Caco-2 (cell line): ENCODE results near the gene GPAM. TPM values are rescaled to one million over a fixed set of nuclear protein-coding genes. Genes with fewer than 3 reads are reported as not detected.
A peak's percentile ranks its signal among the peaks of the same experiment; 100 is the strongest.

Source experiments
- BruUV-seq: library from RNA; stranded (reverse); fragments of 400-500 nt; replicated peaks from 2 replicates; lab custom pipeline; 2021; lab: Mats Ljungman, UMichigan
- CTCF ChIA-PET: fragments of 300-600 bp; sonication (Branson Sonifier 250); formaldehyde crosslinking; loops from one replicate; lab custom pipeline; 2022; ENCODE audit warnings: antibody characterized with exemption; lab: Charles Lee
- POLR2A ChIA-PET: fragments of 300-600 bp; sonication (Branson Sonifier 250); formaldehyde crosslinking; loops from one replicate; lab custom pipeline; 2022; ENCODE audit warnings: antibody characterized with exemption; lab: Charles Lee
- DNase-seq, 2 experiments: peaks; one replicate each; pipeline versions ENCODE4 v3.0.0 to v3.0.0-alpha.2; 2020 to 2022
- H3K27me3 ChIP-seq: replicated peaks from 2 replicates; pipeline ENCODE4 v1.6.0; 2011; ENCODE audit warnings: low read length; ENCODE audit not compliant: control insufficient read depth, insufficient read depth
- H3K36me3 ChIP-seq: 2 replicates; pipeline ENCODE4 v1.5.1; 2011; ENCODE audit warnings: low read length; ENCODE audit not compliant: control insufficient read depth, insufficient read depth
- H3K4me1 ChIP-seq: fragments of 250-450 bp; sonication (Bioruptor Pico); 2 replicates; pipeline ENCODE4 v1.5.1; 2020; ENCODE audit warnings: mild to moderate bottlenecking
- H3K4me3 ChIP-seq: 2 replicates; pipeline ENCODE4 v1.5.1; 2011; ENCODE audit warnings: low read depth, mild to moderate bottlenecking, control low read depth, low read length
- H3K9me3 ChIP-seq: fragments of 250-450 bp; sonication (Bioruptor Pico); 2 replicates; pipeline ENCODE4 v1.5.1; 2020; ENCODE audit warnings: mild to moderate bottlenecking, moderate library complexity
- H3K27ac Mint-ChIP-seq: one replicate; pipeline ENCODE4 v1.8.0; 2022; ENCODE audit warnings: mixed read lengths; ENCODE audit not compliant: unreplicated experiment
- H3K27me3 Mint-ChIP-seq: one replicate; pipeline ENCODE4 v1.8.0; 2022; ENCODE audit warnings: mixed read lengths; ENCODE audit not compliant: insufficient read depth, unreplicated experiment
- H3K36me3 Mint-ChIP-seq: one replicate; pipeline ENCODE4 v1.8.0; 2022; ENCODE audit warnings: mild to moderate bottlenecking, mixed read lengths; ENCODE audit not compliant: insufficient read depth, unreplicated experiment
- H3K4me1 Mint-ChIP-seq: one replicate; pipeline ENCODE4 v1.8.0; 2022; ENCODE audit warnings: low read depth, mixed read lengths; ENCODE audit not compliant: unreplicated experiment
- H3K4me3 Mint-ChIP-seq: one replicate; pipeline ENCODE4 v1.8.0; 2022; ENCODE audit warnings: mild to moderate bottlenecking, moderate library complexity, mixed read lengths; ENCODE audit not compliant: unreplicated experiment
- H3K9me3 Mint-ChIP-seq: one replicate; pipeline ENCODE4 v1.8.0; 2022; ENCODE audit warnings: mixed read lengths; ENCODE audit not compliant: unreplicated experiment
- intact Hi-C: fragments of 100-400 bp; cut with micrococcal nuclease; formaldehyde crosslinking; loops from one replicate; pipeline ENCODE4 v1.10.0; 2022; ENCODE audit not compliant: unreplicated experiment
- total RNA-seq: library from RNA; stranded (reverse); gene quantifications from 2 replicates; pipeline ENCODE4 v1.2.3, GENCODE V29; 2022
- TF ChIP-seq, protein P1 (sequence below), 2 experiments: fragments of 200-600 bp in 1 of 2; IDR thresholded peaks; 1 replicate in 1 of 2; 2 replicates in 1 of 2; pipeline versions ENCODE4 v1.5.1 to v1.8.0; 2011 to 2022; ENCODE audit warnings: antibody characterized with exemption in 1 of 2, control low read depth in 1 of 2, inconsistent platforms in 1 of 2, low read depth in 1 of 2, low read length in 1 of 2, mild to moderate bottlenecking in 1 of 2, moderate library complexity in 1 of 2; ENCODE audit not compliant: insufficient read depth in 1 of 2, severe bottlenecking in 1 of 2, unreplicated experiment in 1 of 2

Gene GPAM
- total RNA-seq, 1 experiment from 2014 or later, result 44.4 TPM

DNA sequence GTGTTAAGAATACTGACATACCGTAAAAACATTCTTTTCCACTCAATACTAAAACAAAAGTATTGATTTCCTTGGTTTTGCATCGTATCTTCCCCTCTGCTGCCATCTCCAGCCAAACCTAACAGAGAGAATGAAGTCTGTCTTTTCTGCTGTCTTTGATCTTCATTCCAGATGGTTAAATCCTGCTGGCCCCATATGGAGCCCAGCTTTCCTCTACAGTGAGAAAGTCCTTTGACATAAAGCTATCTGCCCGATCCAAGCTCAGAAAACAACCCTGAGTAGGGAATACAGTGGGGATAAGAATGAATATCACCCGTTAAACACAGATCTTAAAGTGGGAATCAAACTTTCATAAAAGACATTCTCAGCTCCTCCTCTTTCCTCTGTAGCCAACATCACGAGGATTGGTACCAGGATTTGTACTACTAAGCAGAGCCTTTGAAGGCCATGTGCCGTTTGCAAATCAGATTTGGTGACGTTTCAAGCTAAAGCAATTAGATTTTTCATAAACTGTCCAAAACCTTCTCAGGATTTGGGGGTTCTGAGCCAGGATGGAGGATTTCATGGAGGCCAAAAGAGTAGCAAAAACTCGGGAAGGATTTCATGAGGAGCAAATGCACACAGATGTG lies 30.8 kb upstream of the GPAM start:
- intact Hi-C loops, result no loop called here

DNA sequence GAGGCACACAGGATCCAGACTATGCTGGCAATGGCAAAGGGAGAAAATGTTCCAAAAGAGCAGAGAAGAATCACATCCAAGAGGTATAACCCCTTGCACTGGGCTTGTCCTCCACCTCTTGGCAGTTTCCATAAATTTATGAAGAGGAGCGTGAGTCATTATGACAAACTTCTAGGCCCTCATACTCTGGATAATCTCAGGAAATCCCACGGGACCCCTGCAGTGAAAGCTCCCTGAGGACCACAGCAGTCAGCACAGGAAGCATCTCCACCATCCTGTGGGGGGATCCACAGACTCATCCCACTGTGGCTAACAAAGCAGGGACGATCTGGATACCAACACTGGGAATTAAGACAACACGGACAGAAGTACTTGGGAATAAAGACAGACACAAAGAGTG lies 30.3 kb upstream of the GPAM start:
- Mint-ChIP-seq H3K27ac (peak overlapping the region; percentile 21), H3K4me3 (peak overlapping the region; percentile 39), H3K4me1 (peaks cover 13% of the 10 kb centered on the region), H3K9me3 (no peaks in the 10 kb centered on the region), H3K27me3 (no peaks in the 10 kb centered on the region), H3K36me3 (no peaks in the 10 kb centered on the region)
- no peaks in the 10 kb centered on the region for H3K27me3 ChIP-seq
- BruUV-seq, result no TSS peak
- peaks cover 14% of the 10 kb centered on the region for H3K4me1 ChIP-seq
- ChIA-PET CTCF (no interaction called here), POLR2A (no interaction called here)
- intact Hi-C loops, result no loop called here
- H3K9me3 ChIP-seq, result no peaks in the 10 kb centered on the region
- DNase-seq, result no peak
- no peak overlapping the region for H3K4me3 ChIP-seq
- TF ChIP-seq, protein P1, sequence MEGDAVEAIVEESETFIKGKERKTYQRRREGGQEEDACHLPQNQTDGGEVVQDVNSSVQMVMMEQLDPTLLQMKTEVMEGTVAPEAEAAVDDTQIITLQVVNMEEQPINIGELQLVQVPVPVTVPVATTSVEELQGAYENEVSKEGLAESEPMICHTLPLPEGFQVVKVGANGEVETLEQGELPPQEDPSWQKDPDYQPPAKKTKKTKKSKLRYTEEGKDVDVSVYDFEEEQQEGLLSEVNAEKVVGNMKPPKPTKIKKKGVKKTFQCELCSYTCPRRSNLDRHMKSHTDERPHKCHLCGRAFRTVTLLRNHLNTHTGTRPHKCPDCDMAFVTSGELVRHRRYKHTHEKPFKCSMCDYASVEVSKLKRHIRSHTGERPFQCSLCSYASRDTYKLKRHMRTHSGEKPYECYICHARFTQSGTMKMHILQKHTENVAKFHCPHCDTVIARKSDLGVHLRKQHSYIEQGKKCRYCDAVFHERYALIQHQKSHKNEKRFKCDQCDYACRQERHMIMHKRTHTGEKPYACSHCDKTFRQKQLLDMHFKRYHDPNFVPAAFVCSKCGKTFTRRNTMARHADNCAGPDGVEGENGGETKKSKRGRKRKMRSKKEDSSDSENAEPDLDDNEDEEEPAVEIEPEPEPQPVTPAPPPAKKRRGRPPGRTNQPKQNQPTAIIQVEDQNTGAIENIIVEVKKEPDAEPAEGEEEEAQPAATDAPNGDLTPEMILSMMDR (IDR thresholded peaks at IDR 0.05; ENCODE audit: insufficient read depth in 1 of 2, low read depth in 1 of 2, low read length in 1 of 2, severe bottlenecking in 1 of 2, unreplicated experiment in 1 of 2), result no peak
- H3K36me3 ChIP-seq, result no peaks in the 10 kb centered on the region

More for the DNA sequence above, 30.8 kb upstream of the GPAM start:
- Mint-ChIP-seq H3K4me3 (peak overlapping the region; percentile 39), H3K4me1 (peaks cover 13% of the 10 kb centered on the region), H3K36me3 (no peaks in the 10 kb centered on the region), H3K27ac (no peak overlapping the region), H3K27me3 (no peaks in the 10 kb centered on the region), H3K9me3 (no peaks in the 10 kb centered on the region)
- Histone ChIP-seq H3K9me3 (0 out of 2 replicates have a peak, but pooled peaks cover 2% of the 10 kb centered on the region), H3K4me3 (no peak overlapping the region), H3K27me3 (no peaks in the 10 kb centered on the region), H3K4me1 (peaks cover 14% of the 10 kb centered on the region), H3K36me3 (no peaks in the 10 kb centered on the region)
- no peak for DNase-seq
- ChIA-PET CTCF (no interaction called here), POLR2A (no interaction called here)
- no TSS peak for BruUV-seq
- TF ChIP-seq, protein P1 (IDR thresholded peaks at IDR 0.05; ENCODE audit: insufficient read depth in 1 of 2, low read depth in 1 of 2, low read length in 1 of 2, severe bottlenecking in 1 of 2, unreplicated experiment in 1 of 2), result no peak

DNA sequence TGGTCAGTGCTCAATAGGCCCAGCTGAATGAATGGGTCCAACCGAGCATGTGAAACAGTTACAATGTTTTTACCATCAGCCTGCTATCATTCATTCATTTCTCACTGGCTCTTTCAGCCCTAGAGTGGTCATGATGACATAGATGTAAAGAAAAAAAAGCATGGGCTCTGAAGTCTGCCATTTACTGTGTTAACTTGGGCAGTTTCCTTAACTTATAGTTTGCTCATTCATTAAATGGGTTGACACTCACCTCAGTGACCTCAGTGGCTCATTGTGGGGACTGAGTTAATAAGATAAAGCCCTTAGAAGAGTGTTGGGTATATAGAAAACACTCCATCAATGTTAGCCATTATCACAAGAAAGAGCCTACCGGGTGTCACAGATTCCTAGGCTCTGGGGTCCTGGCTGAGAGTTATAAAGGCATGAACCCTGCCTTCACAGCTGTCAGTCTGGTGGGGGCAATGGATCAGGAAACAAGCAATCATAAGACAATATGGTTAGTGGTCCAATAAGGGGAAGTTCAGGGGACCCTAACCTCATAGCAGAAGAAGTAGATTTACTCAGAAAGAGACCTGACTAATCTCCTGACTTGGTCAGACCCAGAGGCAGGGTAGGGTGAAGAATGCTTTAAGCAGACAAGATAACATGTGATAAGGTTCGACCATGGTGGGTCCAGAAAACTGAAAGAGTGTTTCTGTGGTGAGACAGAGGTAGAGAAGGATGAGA lies 29.7 kb upstream of the GPAM start:
- CTCF ChIA-PET, result no interaction called here
- intact Hi-C loops, result no loop called here
- BruUV-seq, result no TSS peak
- Histone ChIP-seq H3K27me3 (no peaks in the 10 kb centered on the region), H3K36me3 (no peaks in the 10 kb centered on the region), H3K4me3 (no peak overlapping the region), H3K9me3 (no peaks in the 10 kb centered on the region), H3K4me1 (peaks cover 14% of the 10 kb centered on the region)
- TF ChIP-seq, protein P1 (IDR thresholded peaks at IDR 0.05; ENCODE audit: insufficient read depth in 1 of 2, low read depth in 1 of 2, low read length in 1 of 2, severe bottlenecking in 1 of 2, unreplicated experiment in 1 of 2), result no peak
- POLR2A ChIA-PET, result no interaction called here
- Mint-ChIP-seq H3K9me3 (no peaks in the 10 kb centered on the region), H3K27me3 (no peaks in the 10 kb centered on the region), H3K36me3 (no peaks in the 10 kb centered on the region), H3K4me1 (peaks cover 13% of the 10 kb centered on the region), H3K27ac (no peak overlapping the region), H3K4me3 (no peak overlapping the region)
- DNase-seq, result no peak
